ENCODE results near the gene LYRM2. TPM values are rescaled to one million over a fixed set of nuclear protein-coding genes. Genes with fewer than 3 reads are reported as not detected.
A peak's percentile ranks its signal among the peaks of the same experiment; 100 is the strongest.
"Not testable (repeated sequence)": the region's sequence is repeated elsewhere in the genome, so short reads cannot be mapped to it uniquely, and the experiment has no call there.

The LYRM2 gene
- total RNA-seq, 1 experiment from 2014 or later = 10.5 TPM

GRCh38 chr6:89640804-89641203 is 2.3 kb upstream of the LYRM2 start:
- no peak for TF ChIP-seq EZH2 (IDR thresholded peaks at IDR 0.05; ENCODE audit: low read length, unreplicated experiment)
- TF ChIP-seq CTCF (conservative IDR thresholded peaks at IDR 0.05; ENCODE audit: low read depth, low read length) = no peak
- TF ChIP-seq EZH2phosphoT487 (IDR thresholded peaks at IDR 0.05; ENCODE audit: borderline replicate concordance, low read length) = no peak
- ChIA-PET POLR2A (ENCODE audit: unreplicated experiment) (no interaction called here), CTCF (interaction anchor here (0.6 kb wide), 1 partner anchor 134 kb away, joined by 4 read pairs; no protein-coding TSS in a partner anchor)
- H3F3A ChIP-seq (ENCODE audit: low read length, unreplicated experiment) = no peaks in the 10 kb centered on the region
- H3K9me2 ChIP-seq (replicated peaks; ENCODE audit: low read length) = no peaks in the 10 kb centered on the region
- peaks cover 7% of the 10 kb centered on the region for H3K79me2 ChIP-seq (ENCODE audit: low read length)
- H3K27me3 ChIP-seq (ENCODE audit: low read length) = no peaks in the 10 kb centered on the region
- H3K4me1 ChIP-seq (ENCODE audit: insufficient read depth, low read length) = peaks cover 24% of the 10 kb centered on the region; the same call in 1 of the 2 replicates
- no TSS peak for BruUV-seq (replicated peaks)
- ATAC-seq (no peak), DNase-seq (no peak)
- H3K9ac ChIP-seq (ENCODE audit: low read length) = no peak overlapping the region
- no peak overlapping the region for H3K4me3 ChIP-seq (ENCODE audit: low read length)
- no peak overlapping the region for H3K4me2 ChIP-seq (ENCODE audit: low read length)
- H3K36me3 ChIP-seq (ENCODE audit: low read depth, low read length) = peaks cover 16% of the 10 kb centered on the region
- H4K20me1 ChIP-seq (ENCODE audit: low read length) = no peaks in the 10 kb centered on the region
- H2AFZ ChIP-seq (ENCODE audit: low read length) = no peak overlapping the region
- intact Hi-C loops (cut with micrococcal nuclease) = no loop called here
- no peaks in the 10 kb centered on the region for H3K9me3 ChIP-seq (ENCODE audit: low read length)
- no peak overlapping the region for H3K27ac ChIP-seq (ENCODE audit: low read length)

GRCh38 chr6:89637960-89638319 is 607 bp downstream of the LYRM2 start:
- TF ChIP-seq CTCF (conservative IDR thresholded peaks at IDR 0.05; ENCODE audit: low read depth, low read length) (no peak), EZH2 (IDR thresholded peaks at IDR 0.05; ENCODE audit: low read length, unreplicated experiment) (no peak), EZH2phosphoT487 (IDR thresholded peaks at IDR 0.05; ENCODE audit: borderline replicate concordance, low read length) (no peak)
- peaks cover 9% of the 10 kb centered on the region; the same call in 1 of the 2 replicates for H3K4me1 ChIP-seq (ENCODE audit: insufficient read depth, low read length)
- POLR2A ChIA-PET (ENCODE audit: unreplicated experiment) = no interaction called here
- intact Hi-C loops (cut with micrococcal nuclease) = loop anchor here (1.0 kb wide), 1 partner anchor 181 kb away; the partner anchor contains the start of gene MDN1
- peak overlapping the region; percentile 87 for H3K4me2 ChIP-seq (ENCODE audit: low read length)
- peak overlapping the region; percentile 87 for H2AFZ ChIP-seq (ENCODE audit: low read length)
- no peaks in the 10 kb centered on the region for H3K9me3 ChIP-seq (ENCODE audit: low read length)
- H3F3A ChIP-seq (ENCODE audit: low read length, unreplicated experiment) = no peaks in the 10 kb centered on the region
- ATAC-seq = peak; percentile 8; the same call in 1 of the 2 replicates
- no peaks in the 10 kb centered on the region for H3K27me3 ChIP-seq (ENCODE audit: low read length)
- H3K9ac ChIP-seq (ENCODE audit: low read length) = peak overlapping the region; percentile 89
- no peaks in the 10 kb centered on the region for H3K9me2 ChIP-seq (replicated peaks; ENCODE audit: low read length)
- H3K27ac ChIP-seq (ENCODE audit: low read length) = peak overlapping the region; percentile 76
- DNase-seq = no peak
- peak overlapping the region; percentile 76 for H3K4me3 ChIP-seq (ENCODE audit: low read length)
- CTCF ChIA-PET = no interaction called here
- H3K79me2 ChIP-seq (ENCODE audit: low read length) = peaks cover 7% of the 10 kb centered on the region
- no peaks in the 10 kb centered on the region for H4K20me1 ChIP-seq (ENCODE audit: low read length)
- no TSS peak for BruUV-seq (replicated peaks)
- H3K36me3 ChIP-seq (ENCODE audit: low read depth, low read length) = no peaks in the 10 kb centered on the region; the same call in 1 of the 2 replicates

GRCh38 chr6:89636412-89636811 is 2.1 kb downstream of the LYRM2 start:
- not testable (repeated sequence) for H3K4me2 ChIP-seq (ENCODE audit: low read length)

More at GRCh38 chr6:89636412-89636811, 2.1 kb downstream of the LYRM2 start:
- H3K27me3 ChIP-seq (ENCODE audit: low read length); H3K4me1 ChIP-seq (ENCODE audit: insufficient read depth, low read length); H4K20me1 ChIP-seq (ENCODE audit: low read length); CTCF ChIA-PET; H3K36me3 ChIP-seq (ENCODE audit: low read depth, low read length); POLR2A ChIA-PET (ENCODE audit: unreplicated experiment); H2AFZ ChIP-seq (ENCODE audit: low read length); H3K9ac ChIP-seq (ENCODE audit: low read length); H3K9me2 ChIP-seq (replicated peaks; ENCODE audit: low read length); ATAC-seq; H3K4me3 ChIP-seq (ENCODE audit: low read length); H3K27ac ChIP-seq (ENCODE audit: low read length); H3K79me2 ChIP-seq (ENCODE audit: low read length); BruUV-seq (replicated peaks); DNase-seq; H3K9me3 ChIP-seq (ENCODE audit: low read length); H3F3A ChIP-seq (ENCODE audit: low read length, unreplicated experiment); intact Hi-C loops (cut with micrococcal nuclease): not testable (repeated sequence)

Data from PC-3 (cell line).